Suppressor macrophage treated with lipopolysaccharide for 1 hour (primary cell): ENCODE data around the gene TGFBR3L.
"Not testable (repeated sequence)": the region's sequence is repeated elsewhere in the genome, so short reads cannot be mapped to it uniquely, and the experiment has no call there.

Experiments
- DNase-seq, 3 donors: peaks; one replicate each; pipeline ENCODE4 v3.0.0-alpha.2; 2020 to 2022

Gene TGFBR3L

DNA sequence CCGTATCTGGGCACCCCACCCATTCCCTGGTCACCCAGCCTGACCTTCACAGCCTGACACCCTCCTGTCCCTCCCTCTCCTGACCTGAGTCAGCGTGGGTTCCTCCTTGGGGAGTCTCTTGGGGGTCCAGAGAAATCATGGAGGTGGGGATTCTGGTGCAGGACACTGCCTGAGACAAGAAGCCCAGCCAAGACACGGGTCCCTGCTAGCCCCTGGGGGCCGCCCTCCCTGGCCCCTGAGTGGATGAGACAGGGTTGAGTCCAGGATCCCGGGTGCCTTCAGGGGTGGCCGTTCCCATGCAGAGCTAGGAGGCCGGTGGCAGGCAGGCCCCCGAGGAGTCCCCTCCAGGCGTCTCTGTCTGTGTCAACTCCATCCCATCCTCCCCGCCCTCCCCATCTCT is 9.4 kb upstream of the TGFBR3L start:
- no peak for DNase-seq

GRCh38 chr19:7905859-7906258 is 8.8 kb upstream of the TGFBR3L start:
- no peak for DNase-seq

DNA sequence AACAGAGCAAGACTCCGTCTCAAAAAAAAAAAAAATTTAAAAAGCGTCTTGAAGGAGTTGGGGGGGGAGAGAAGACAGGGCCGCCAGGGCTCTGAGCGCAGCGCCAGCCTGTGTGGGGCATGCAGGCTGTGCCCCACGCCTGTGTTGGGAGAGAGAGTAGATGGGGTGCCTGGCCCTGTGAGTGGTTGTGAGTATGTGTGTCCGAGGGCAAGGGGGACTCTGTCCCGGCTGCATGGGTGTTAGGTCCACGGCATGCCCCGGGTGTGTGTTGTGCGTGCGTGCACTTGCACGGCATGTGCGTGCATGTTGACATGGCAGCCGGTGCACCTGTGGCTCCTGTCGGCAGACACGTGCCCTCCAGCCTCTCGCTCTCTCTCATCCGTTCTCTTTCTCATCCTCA is 7.5 kb upstream of the TGFBR3L start:
- no peak for DNase-seq

- DNase-seq, result no peak
These were observed 7.1 kb upstream of the TGFBR3L start for GRCh38 chr19:7907544-7907943.

- no peak for DNase-seq
These were observed 6.4 kb upstream of the TGFBR3L start for GRCh38 chr19:7908078-7908699.

DNA sequence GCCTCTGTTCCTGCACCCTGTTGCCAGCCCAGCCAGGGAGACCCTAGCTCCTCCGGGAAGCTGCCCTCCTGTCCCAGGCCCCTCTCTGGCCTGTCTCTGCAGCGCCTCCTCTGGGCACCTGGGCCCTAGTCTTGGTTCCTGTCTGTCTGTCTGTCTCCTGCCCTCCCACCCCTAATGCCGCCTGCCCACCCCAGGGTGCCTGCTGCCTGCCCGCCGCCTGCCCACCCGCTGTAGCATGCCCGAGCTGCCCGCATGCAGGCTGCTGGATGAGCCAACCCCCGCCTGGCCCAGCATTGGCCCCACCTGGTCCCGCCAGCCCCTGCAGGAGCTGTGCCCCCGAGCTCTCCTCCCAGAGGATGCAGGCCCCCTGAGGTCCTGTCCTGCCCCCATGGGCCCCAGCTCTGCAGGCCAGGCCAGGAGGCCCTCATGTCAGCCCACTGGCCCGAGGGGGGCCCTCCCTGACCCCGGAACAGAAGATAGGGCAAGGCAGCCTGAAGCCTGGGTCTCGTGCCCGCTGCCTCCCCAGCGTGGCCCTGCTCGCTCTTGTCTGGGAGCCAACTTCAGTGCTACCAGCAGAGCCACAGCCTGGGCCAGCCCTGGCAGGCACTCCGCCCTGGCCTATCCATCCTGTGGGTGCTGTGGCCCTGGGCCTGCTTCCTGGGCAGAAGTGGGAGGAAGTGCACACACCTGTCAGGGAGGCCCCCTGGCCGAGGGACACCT is 5.7 kb upstream of the TGFBR3L start:
- no peak for DNase-seq

- no peak for DNase-seq
These were observed 5.1 kb upstream of the TGFBR3L start for GRCh38 chr19:7909471-7910067.

DNA sequence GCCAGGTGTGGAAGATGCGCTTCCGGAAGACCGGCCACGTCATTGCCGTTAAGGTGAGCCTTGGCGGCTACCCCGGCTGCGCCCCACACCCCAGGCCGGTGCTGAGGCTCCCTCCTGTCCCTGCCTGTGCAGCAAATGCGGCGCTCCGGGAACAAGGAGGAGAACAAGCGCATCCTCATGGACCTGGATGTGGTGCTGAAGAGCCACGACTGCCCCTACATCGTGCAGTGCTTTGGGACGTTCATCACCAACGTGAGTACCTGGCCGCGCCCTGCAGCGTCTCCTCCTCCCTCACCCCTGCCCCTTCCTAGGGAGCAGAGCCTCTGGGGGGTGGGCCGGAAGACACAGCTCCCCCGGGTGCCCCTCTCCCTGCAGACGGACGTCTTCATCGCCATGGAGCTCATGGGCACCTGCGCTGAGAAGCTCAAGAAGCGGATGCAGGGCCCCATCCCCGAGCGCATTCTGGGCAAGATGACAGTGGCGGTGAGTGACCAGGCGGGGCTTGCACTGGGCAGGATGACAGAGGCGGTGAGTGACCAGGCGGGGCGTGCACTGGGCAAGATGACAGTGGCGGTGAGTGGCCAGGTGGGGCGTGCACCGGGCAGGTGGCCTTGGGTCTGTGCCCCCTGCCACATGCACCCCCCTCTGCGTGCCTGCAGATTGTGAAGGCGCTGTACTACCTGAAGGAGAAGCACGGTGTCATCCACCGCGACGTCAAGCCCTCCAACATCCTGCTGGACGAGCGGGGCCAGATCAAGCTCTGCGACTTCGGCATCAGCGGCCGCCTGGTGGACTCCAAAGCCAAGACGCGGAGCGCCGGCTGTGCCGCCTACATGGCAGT is 4.1 kb upstream of the TGFBR3L start:
- no peak for DNase-seq

DNA sequence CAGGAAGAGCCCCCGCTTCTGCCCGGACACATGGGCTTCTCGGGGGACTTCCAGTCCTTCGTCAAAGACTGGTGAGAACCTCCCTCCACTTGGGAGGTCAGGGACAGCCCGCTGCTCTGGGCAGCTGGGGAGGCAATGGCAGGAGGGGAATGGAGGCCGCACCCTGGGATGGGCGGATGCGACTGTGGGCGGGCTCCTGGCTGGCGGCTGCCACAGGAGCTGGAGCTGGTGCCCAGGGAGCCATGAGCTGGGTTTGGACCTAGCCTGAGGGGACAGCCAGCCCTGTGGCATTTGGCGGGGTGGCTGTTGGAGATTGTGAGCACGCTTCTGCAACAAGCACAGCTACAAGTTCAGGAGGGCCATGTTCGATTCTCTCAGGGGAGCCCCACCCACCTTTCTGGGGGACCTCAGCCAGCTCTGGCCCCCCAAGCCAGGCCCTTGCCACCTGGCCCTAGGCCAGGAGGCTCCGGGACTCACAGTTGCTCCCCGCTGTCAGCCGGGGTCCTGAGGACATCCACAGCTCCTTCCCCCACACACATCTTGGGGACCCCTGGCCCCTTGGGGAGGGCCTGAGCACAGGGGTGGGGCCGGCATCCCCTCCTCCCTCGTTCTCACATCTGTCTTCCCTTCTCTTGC is 3.0 kb upstream of the TGFBR3L start:
- no peak for DNase-seq

DNA sequence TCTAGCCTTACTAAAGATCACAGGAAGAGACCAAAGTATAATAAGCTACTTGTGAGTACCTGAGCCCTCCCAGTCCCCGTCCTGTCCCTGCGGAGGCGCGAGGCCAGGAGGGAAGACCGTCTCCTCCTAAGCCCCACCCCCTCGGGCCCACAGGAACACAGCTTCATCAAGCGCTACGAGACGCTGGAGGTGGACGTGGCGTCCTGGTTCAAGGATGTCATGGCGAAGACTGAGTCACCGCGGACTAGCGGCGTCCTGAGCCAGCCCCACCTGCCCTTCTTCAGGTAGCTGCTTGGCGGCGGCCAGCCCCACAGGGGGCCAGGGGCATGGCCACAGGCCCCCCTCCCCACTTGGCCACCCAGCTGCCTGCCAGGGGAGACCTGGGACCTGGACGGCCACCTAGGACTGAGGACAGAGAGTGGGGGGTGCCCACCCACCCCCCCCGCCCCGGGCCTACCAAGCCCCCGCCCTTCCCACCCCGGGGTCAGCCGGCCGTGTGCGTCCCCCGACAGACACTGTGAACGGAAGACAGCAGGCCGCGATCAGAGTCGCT is 2.4 kb upstream of the TGFBR3L start:
- DNase-seq, result no peak

DNA sequence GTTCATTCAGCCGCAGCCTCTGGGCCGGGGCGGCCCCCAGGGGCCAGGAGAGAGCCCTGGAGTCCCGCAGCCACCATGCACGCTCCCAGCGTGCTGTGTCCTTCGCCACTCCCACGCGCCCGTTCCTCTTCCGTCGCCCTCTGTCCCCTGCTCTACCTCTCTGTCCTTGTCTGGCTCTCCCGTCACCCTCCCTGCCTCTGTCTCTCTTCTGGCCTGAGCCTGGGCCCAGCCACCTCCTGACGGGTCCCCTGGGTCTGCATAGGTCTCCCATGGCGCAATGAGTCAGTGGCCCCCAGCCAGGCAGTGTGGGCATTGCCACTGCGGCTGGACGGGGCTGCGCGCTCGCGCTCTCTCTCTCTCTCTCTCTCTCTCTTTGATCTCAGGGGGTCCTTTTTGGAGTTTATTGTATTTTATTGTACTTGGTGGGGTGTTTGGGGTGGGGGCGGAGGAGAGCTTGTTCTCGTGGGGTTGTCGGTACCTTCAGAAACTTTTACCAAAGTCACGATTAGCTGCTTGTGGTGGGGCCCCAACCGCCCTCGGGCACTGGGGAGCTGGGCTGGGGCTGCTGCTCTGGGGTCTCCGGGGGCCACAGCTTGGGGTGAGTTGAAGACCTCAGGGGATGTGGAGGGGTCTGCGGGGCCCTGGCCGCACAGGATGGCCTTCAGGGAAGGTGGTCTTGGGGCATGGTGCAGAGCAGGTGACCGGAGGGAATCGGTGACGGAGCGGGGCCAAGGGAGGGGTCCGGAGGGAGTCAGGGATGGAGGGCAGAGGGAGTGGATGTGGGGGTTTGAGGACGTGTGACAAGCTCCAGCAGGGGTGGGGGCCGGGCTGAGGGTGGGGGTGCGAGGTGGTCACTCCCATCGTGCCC is 1.7 kb upstream of the TGFBR3L start:
- DNase-seq, result no peak

- DNase-seq, result no peak
These were observed 978 bp upstream of the TGFBR3L start for GRCh38 chr19:7913652-7914051.

- DNase-seq, result no peak
These were observed 531 bp upstream of the TGFBR3L start for GRCh38 chr19:7914099-7914498.

DNA sequence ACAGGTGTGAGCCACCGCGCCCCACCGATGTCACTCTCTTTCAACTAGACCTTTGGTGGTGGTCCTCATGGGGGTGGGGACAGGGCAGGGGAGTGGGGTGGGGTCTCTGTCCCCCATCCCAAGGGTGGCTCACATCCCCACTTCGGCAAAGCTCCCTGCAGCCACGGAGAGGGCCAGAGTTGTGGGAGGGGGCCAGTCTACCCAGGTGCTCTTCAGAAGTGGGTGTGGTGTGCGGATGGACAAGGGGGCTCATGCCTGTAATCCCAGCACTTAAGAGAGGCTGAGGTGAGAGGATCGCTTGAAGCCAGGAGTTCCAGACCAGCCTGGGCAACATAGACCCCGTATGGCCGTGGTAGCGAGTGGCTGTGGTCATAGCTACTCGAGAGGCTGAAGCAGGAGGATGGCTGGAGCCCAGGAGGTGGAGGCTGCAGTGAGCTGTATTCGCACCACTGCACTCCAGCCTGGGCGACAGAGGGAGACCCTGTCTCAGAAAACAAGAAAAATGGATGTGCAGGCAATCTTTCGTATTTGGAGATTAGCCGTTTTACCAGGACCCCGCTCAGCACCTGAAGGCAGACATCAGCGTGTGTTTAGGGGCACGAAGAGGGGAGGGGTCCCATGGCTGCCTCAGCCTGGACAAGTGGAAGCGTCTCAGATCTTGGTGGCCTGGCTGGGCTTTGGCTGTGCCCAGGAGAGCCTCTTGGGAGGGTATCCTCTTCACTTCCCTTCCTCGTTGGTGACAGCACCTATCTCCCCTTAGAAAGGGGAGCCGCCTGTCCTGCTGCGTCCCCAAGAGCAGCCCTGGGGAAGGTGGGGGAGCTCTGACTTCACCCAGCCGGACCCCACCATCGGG is 846 bp downstream of the TGFBR3L start:
- no peak for DNase-seq

DNA sequence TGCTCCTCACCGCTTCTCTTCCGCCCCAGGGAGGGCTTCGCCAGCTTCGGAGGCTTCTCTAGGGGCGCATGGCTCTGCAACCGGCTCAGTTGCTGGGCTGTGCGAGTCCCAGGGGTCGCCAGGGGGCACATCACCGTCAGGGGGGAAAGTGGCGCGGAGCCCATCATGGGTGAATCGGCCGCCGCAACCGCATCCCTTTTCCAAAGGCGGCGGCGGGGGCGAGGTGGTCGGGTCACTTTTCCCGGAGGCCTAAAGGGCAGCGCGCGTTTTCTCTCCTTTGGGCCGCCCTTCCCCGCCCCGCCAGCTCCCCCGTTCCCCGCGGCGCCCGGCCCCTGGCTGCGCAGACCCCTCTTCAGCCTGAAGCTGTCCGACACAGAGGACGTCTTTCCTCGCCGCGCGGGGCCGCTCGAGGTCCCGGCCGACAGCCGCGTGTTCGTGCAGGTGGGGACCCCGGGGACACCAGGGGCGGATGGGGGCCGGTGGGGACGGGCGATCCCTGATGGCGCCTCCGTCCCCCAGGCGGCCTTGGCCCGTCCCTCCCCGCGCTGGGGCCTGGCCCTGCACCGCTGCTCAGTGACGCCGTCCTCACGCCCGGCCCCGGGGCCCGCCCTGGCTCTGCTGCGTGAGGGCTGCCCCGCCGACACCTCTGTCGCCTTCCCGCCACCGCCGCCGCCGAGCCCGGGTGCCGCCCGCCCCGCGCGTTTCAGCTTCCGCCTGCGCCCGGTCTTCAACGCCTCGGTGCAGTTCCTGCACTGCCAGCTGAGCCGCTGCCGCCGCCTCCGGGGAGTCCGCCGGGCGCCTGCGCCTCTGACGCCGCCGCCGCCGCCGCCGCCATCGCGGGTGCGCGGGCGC is 1.7 kb downstream of the TGFBR3L start:
- DNase-seq, result peak; percentile 69 to 84 (median 72)

DNA sequence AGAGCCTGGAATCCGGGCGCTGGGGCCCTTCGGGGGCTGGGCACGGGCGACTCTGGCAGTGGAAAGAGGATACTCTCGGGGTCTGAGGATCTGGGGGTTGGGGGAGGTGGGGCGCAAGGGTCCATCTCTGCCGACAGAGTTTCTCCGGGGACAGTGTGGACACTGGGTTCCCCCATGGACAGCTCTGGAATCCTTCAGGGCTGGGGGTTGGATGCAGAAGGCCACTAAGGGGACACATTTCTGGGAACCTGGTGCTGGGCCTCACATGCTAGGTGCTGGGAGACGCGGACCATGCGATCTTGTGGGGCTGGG is 2.3 kb downstream of the TGFBR3L start:
- no peak for DNase-seq

DNA sequence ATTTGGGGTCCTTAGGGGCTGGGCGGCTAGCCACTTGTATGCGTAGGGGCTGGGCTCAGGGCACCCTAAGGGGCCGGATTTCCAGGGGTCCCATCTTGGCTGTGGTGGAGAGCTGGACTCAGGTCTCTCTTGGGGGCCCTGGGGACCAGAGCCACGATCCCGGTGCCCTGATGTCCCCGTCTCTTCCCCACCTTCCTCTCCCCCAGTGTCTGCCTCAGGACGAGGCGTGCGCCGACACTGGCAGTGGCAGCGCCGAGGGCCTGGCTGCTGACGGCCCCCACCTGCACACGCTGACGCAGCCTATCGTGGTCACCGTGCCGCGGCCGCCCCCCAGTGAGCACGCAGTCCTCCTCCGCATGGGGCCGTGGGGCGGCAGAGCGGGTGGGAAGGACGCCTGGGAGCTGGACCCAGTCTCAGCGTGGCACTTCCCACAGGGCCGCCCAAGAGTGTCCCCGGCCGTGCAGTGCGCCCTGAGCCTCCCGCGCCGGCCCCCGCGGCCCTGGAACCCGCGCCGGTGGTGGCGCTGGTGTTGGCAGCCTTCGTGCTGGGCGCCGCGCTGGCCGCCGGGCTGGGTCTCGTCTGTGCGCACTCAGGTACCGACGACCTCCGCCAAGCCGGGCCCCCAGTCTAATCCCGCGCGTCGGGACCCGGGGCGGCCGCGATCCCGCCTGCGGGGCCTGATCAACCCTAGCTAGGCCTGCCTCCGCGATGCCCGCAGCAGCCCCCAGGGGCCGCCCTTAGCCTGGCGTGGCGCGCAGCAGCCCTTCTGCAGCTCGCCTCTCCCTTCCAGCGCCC is 2.8 kb downstream of the TGFBR3L start:
- peak; percentile 66 to 85 (median 71) for DNase-seq

- DNase-seq, result not testable (repeated sequence)
These were observed 3.5 kb downstream of the TGFBR3L start for GRCh38 chr19:7918062-7918614.
